Uterus (tissue), 4 donors: ENCODE results near the gene FOXK1. TPM values are rescaled to one million over a fixed set of nuclear protein-coding genes. Genes with fewer than 3 reads are reported as not detected.

Experiments used
- DNase-seq, 2 donors: peaks; one replicate each; pipeline ENCODE4 v3.0.0-alpha.2; 2019 to 2020
- H3K27ac ChIP-seq, 2 donors: fragments of 200-600 bp; sonication (generic); 1 replicate in 1 of 2; 2 replicates in 1 of 2; pipeline ENCODE4 v1.5.1; 2016 to 2018
- H3K27me3 ChIP-seq, 2 donors: fragments of 200-600 bp; sonication (generic); one replicate each; pipeline ENCODE4 v1.5.1; 2018 to 2019; ENCODE audit warnings: control low read depth in 1 of 2
- H3K36me3 ChIP-seq, 2 donors: fragments of 200-600 bp; sonication (generic); one replicate each; pipeline ENCODE4 v1.5.1; 2019; ENCODE audit warnings: control low read depth in 1 of 2
- H3K4me1 ChIP-seq, 2 donors: fragments of 200-600 bp; sonication (generic); one replicate each; pipeline ENCODE4 v1.5.1; 2018 to 2019; ENCODE audit warnings: control low read depth in 1 of 2
- H3K4me3 ChIP-seq, 2 donors: fragments of 200-600 bp; sonication (generic); 1 replicate in 1 of 2; 2 replicates in 1 of 2; pipeline ENCODE4 v1.5.1; 2018 to 2019; ENCODE audit warnings: mild to moderate bottlenecking in 1 of 2
- H3K9me3 ChIP-seq, 2 donors: fragments of 200-600 bp; sonication (generic); one replicate each; pipeline ENCODE4 v1.5.1; 2019; ENCODE audit warnings: control low read depth in 1 of 2
- CTCF ChIP-seq, 4 experiments: fragments of 200-600 bp in 2 of 4; fragments of 450-650 bp in 2 of 4; sonication (generic) in 2 of 4; IDR thresholded peaks; one replicate each; pipeline ENCODE4 v1.5.1; 2016 to 2019; ENCODE audit warnings: antibody characterized with exemption in 4 of 4, mild to moderate bottlenecking in 2 of 4, moderate library complexity in 1 of 4
- POLR2A ChIP-seq, 2 donors: fragments of 450-650 bp; IDR thresholded peaks; one replicate each; pipeline ENCODE4 v1.6.1; 2016; ENCODE audit warnings: antibody characterized with exemption in 2 of 2, mild to moderate bottlenecking in 1 of 2, moderate library complexity in 1 of 2
- intact Hi-C: fragments of 100-400 bp; cut with DNase I; formaldehyde crosslinking; loops from one replicate; pipeline ENCODE4 v1.15.1; 2023; ENCODE audit warnings: low total_unique reads
- total RNA-seq, 4 donors: library from RNA; depleted of rRNA in 3 of 4; stranded (reverse); fragments of >200 nt in 3 of 4; gene quantifications; one replicate each; pipeline versions ENCODE4 v1.1.0 to v1.2.4, GENCODE V29; 2014 to 2023
- donor health status: DM: yes; HTN: yes; CAD: no.

Gene FOXK1
- total RNA-seq, 4 donors from 2014 or later = 9.0 to 64.1 (median 21.5) TPM

- no peak for TF ChIP-seq CTCF (IDR thresholded peaks at IDR 0.05)
- no peak overlapping the region for H3K4me3 ChIP-seq
- DNase-seq = peak in 1 of 2 donors; percentile 49
- H3K9me3 ChIP-seq = no peaks in the 10 kb centered on the region
- H3K4me1 ChIP-seq = no peaks in the 10 kb centered on the region
- H3K27ac ChIP-seq = peak overlapping the region; percentile 27 to 67
- intact Hi-C loops = no loop called here
- no peaks in the 10 kb centered on the region for H3K36me3 ChIP-seq
- no peaks in the 10 kb centered on the region for H3K27me3 ChIP-seq
Observed at GRCh38 chr7:4807598-4808016, 125.5 kb downstream of the FOXK1 start.

GRCh38 chr7:4808026-4808425 lies 125.9 kb downstream of the FOXK1 start:
- no peaks in the 10 kb centered on the region for H3K36me3 ChIP-seq

GRCh38 chr7:4808565-4808964 lies 126.5 kb downstream of the FOXK1 start:
- Histone ChIP-seq H3K4me3 (no peak overlapping the region), H3K9me3 (no peaks in the 10 kb centered on the region), H3K4me1 (no peaks in the 10 kb centered on the region), H3K27me3 (no peaks in the 10 kb centered on the region), H3K27ac (peak overlapping the region; percentile 27 to 67), H3K36me3 (no peaks in the 10 kb centered on the region)
- intact Hi-C loops = no loop called here
- DNase-seq = no peak
- TF ChIP-seq POLR2A (IDR thresholded peaks at IDR 0.05) (no peak), CTCF (IDR thresholded peaks at IDR 0.05) (no peak)

More at GRCh38 chr7:4808026-4808425, 125.9 kb downstream of the FOXK1 start:
- no peaks in the 10 kb centered on the region for H3K9me3 ChIP-seq
- H3K4me3 ChIP-seq = no peak overlapping the region
- peak overlapping the region; percentile 27 to 67 for H3K27ac ChIP-seq
- H3K4me1 ChIP-seq = no peaks in the 10 kb centered on the region
- TF ChIP-seq POLR2A (IDR thresholded peaks at IDR 0.05) (no peak), CTCF (IDR thresholded peaks at IDR 0.05) (no peak)
- no peak for DNase-seq
- no peaks in the 10 kb centered on the region for H3K27me3 ChIP-seq
- intact Hi-C loops = no loop called here

DNA sequence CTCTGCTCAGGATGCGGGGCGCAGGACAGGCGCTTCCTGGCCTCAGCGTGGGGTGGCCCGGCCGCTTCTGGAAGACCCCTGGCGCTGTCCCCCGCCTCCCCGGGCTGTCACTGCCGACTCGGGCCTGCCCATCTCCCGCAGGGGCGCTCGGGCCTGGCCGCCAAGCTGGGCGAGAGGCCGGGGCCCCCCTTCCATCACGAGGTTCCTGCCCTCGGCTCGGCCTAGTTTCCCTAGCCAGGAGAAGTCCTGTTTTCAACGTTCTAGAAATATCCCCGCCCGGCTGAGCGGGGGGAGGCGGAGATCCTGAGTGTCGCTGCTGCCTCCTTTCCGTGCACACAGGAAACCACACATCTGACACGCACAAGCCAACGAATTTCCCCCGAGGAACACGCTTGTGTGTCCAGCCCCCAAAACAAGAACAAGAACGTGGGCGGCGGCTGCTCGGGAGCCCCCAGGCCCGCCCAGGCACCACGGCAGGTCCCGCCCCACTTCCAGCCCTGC lies 127.0 kb downstream of the FOXK1 start:
- Histone ChIP-seq H3K9me3 (no peaks in the 10 kb centered on the region), H3K36me3 (no peaks in the 10 kb centered on the region), H3K27me3 (no peaks in the 10 kb centered on the region), H3K4me3 (no peak overlapping the region), H3K27ac (peak overlapping the region in 1 of 2 donors; percentile 67), H3K4me1 (no peaks in the 10 kb centered on the region)
- TF ChIP-seq CTCF (IDR thresholded peaks at IDR 0.05) = no peak
- TF ChIP-seq POLR2A (IDR thresholded peaks at IDR 0.05) = no peak
- DNase-seq = peak in 1 of 2 donors; percentile 34
- intact Hi-C loops = no loop called here

- no peaks in the 10 kb centered on the region for H3K27me3 ChIP-seq
- no peaks in the 10 kb centered on the region for H3K9me3 ChIP-seq
- no peak for DNase-seq
- intact Hi-C loops = no loop called here
- H3K36me3 ChIP-seq = no peaks in the 10 kb centered on the region
- TF ChIP-seq POLR2A (IDR thresholded peaks at IDR 0.05) (no peak), CTCF (IDR thresholded peaks at IDR 0.05) (no peak)
- H3K4me1 ChIP-seq = no peaks in the 10 kb centered on the region
- H3K27ac ChIP-seq = peak overlapping the region in 1 of 2 donors; percentile 67
- H3K4me3 ChIP-seq = no peak overlapping the region
Observed at GRCh38 chr7:4809666-4810065, 127.6 kb downstream of the FOXK1 start.
